ENCODE data around the gene AKT3.

The AKT3 gene

GRCh38 chr1:243549108-243549507 lies 300.9 kb downstream of the AKT3 start:
- peak; percentile 23 for DNase-seq

- no peak for DNase-seq
Measured at GRCh38 chr1:243548516-243548915, 301.5 kb downstream of the AKT3 start.

- no peak for DNase-seq
Measured at GRCh38 chr1:243547891-243548290, 302.2 kb downstream of the AKT3 start.

- DNase-seq: no peak
Measured at GRCh38 chr1:243546457-243546856, 303.6 kb downstream of the AKT3 start.

- DNase-seq: no peak
Measured at GRCh38 chr1:243543501-243543900, 306.5 kb downstream of the AKT3 start.

- peak; percentile 15 for DNase-seq
Measured at GRCh38 chr1:243542739-243543415, 307.2 kb downstream of the AKT3 start.

- no peak for DNase-seq
Measured at GRCh38 chr1:243539636-243540035, 310.4 kb downstream of the AKT3 start.

- DNase-seq: no peak
Measured at GRCh38 chr1:243535014-243535413, 315.0 kb downstream of the AKT3 start.

- DNase-seq: no peak
Measured at GRCh38 chr1:243529512-243529911, 320.5 kb downstream of the AKT3 start.

GRCh38 chr1:243528459-243529121 lies 321.5 kb downstream of the AKT3 start:
- no peak for DNase-seq

- no peak for DNase-seq
Measured at GRCh38 chr1:243526180-243526579, 323.9 kb downstream of the AKT3 start.

GRCh38 chr1:243525085-243525487 lies 325.0 kb downstream of the AKT3 start:
- DNase-seq: no peak

GRCh38 chr1:243523766-243524165 lies 326.3 kb downstream of the AKT3 start:
- no peak for DNase-seq

- DNase-seq: no peak
Measured at GRCh38 chr1:243520831-243521230, 329.2 kb downstream of the AKT3 start.

GRCh38 chr1:243514927-243515326 lies 335.1 kb downstream of the AKT3 start:
- no peak for DNase-seq

- no peak for DNase-seq
Measured at GRCh38 chr1:243513726-243514491, 336.1 kb downstream of the AKT3 start.

GRCh38 chr1:243510928-243511327 lies 339.1 kb downstream of the AKT3 start:
- no peak for DNase-seq

- no peak for DNase-seq
Measured at GRCh38 chr1:243508943-243509342, 341.1 kb downstream of the AKT3 start.

GRCh38 chr1:243508303-243508713 lies 341.7 kb downstream of the AKT3 start:
- peak; percentile 64 for DNase-seq

- DNase-seq: no peak
Measured at GRCh38 chr1:243507672-243508302, 342.3 kb downstream of the AKT3 start.

GRCh38 chr1:243507001-243507671 lies 342.9 kb downstream of the AKT3 start:
- peak; percentile 50 for DNase-seq

- no peak for DNase-seq
Measured at GRCh38 chr1:243505986-243506689, 343.9 kb downstream of the AKT3 start.
